Measurements from ENCODE around the gene M6PR.
A peak's percentile ranks its signal among the peaks of the same experiment; 100 is the strongest.
"Not testable (repeated sequence)": the region's sequence is repeated elsewhere in the genome, so short reads cannot be mapped to it uniquely, and the experiment has no call there.

Gene M6PR

GRCh38 chr12:8914716-8915526, 34.5 kb downstream of the M6PR start:
- TF ChIP-seq CTCF (IDR thresholded peaks at IDR 0.05), result no peak
- Histone ChIP-seq H3K36me3 (ENCODE audit: control insufficient read depth, insufficient read depth, low read length) (no peaks in the 10 kb centered on the region), H3K4me1 (peaks cover 9% of the 10 kb centered on the region), H3K79me2 (peaks cover 2% of the 10 kb centered on the region), H3K27ac (peak overlapping the region; percentile 40), H3K9me3 (ENCODE audit: control insufficient read depth, low read length) (no peaks in the 10 kb centered on the region), H3K4me2 (ENCODE audit: low read length) (peak overlapping the region; percentile 75), H2AFZ (peak overlapping the region; percentile 71), H3K9ac (no peak overlapping the region), H3K27me3 (ENCODE audit: control insufficient read depth, insufficient read depth, low read length) (no peaks in the 10 kb centered on the region), H3K4me3 (ENCODE audit: low read depth, low read length) (peak overlapping the region; percentile 77)

GRCh38 chr12:8914033-8914715, 35.3 kb downstream of the M6PR start, which contains the start of gene PHC1:
Gene PHC1, plus strand, starts transcription at chr12:8914509. Its CDS starts 3,169 bp downstream, at chr12:8917678.
- H3K79me2 ChIP-seq; H3K9me3 ChIP-seq (ENCODE audit: control insufficient read depth, low read length); H3K27me3 ChIP-seq (ENCODE audit: control insufficient read depth, insufficient read depth, low read length); H3K4me1 ChIP-seq; H3K36me3 ChIP-seq (ENCODE audit: control insufficient read depth, insufficient read depth, low read length): not testable (repeated sequence)
- peak within 1 kb of the TSS; percentile 94 for H3K4me2 ChIP-seq (ENCODE audit: low read length)
- H3K27ac ChIP-seq, result peak within 1 kb of the TSS; percentile 96
- peak; percentile 59 for TF ChIP-seq CTCF (IDR thresholded peaks at IDR 0.05)
- peak within 1 kb of the TSS; percentile 61 for H3K9ac ChIP-seq
- peak within 1 kb of the TSS; percentile 94 for H2AFZ ChIP-seq
- peak within 1 kb of the TSS; percentile 81 for H3K4me3 ChIP-seq (ENCODE audit: low read depth, low read length)

- H3K4me2 ChIP-seq (ENCODE audit: low read length), result peak overlapping the region; percentile 94
- no peaks in the 10 kb centered on the region for H3K36me3 ChIP-seq (ENCODE audit: control insufficient read depth, insufficient read depth, low read length)
- H3K27ac ChIP-seq, result peak overlapping the region; percentile 96
- TF ChIP-seq CTCF (IDR thresholded peaks at IDR 0.05), result no peak
- no peaks in the 10 kb centered on the region for H3K27me3 ChIP-seq (ENCODE audit: control insufficient read depth, insufficient read depth, low read length)
- peaks cover 9% of the 10 kb centered on the region for H3K4me1 ChIP-seq
- no peaks in the 10 kb centered on the region for H3K9me3 ChIP-seq (ENCODE audit: control insufficient read depth, low read length)
- peak overlapping the region; percentile 81 for H3K4me3 ChIP-seq (ENCODE audit: low read depth, low read length)
- H2AFZ ChIP-seq, result peak overlapping the region; percentile 94
- peaks cover 2% of the 10 kb centered on the region for H3K79me2 ChIP-seq
- peak overlapping the region; percentile 61 for H3K9ac ChIP-seq
Observed at GRCh38 chr12:8913702-8914032, 35.8 kb downstream of the M6PR start.

GRCh38 chr12:8912914-8913313, 36.5 kb downstream of the M6PR start:
- H3K27me3 ChIP-seq (ENCODE audit: control insufficient read depth, insufficient read depth, low read length), result no peaks in the 10 kb centered on the region
- peaks cover 9% of the 10 kb centered on the region for H3K4me1 ChIP-seq
- H3K4me3 ChIP-seq (ENCODE audit: low read depth, low read length), result peak overlapping the region; percentile 81
- H3K36me3 ChIP-seq (ENCODE audit: control insufficient read depth, insufficient read depth, low read length), result no peaks in the 10 kb centered on the region
- peak; percentile 35 for TF ChIP-seq CTCF (IDR thresholded peaks at IDR 0.05)
- peak overlapping the region; percentile 96 for H3K27ac ChIP-seq
- H3K9ac ChIP-seq, result no peak overlapping the region
- no peaks in the 10 kb centered on the region for H3K9me3 ChIP-seq (ENCODE audit: control insufficient read depth, low read length)
- peaks cover 2% of the 10 kb centered on the region for H3K79me2 ChIP-seq
- H3K4me2 ChIP-seq (ENCODE audit: low read length), result peak overlapping the region; percentile 94
- peak overlapping the region; percentile 94 for H2AFZ ChIP-seq

All from parathyroid adenoma (tissue), 2 donors.